Spleen (tissue), 11 donors: ENCODE data around the gene CDC42SE1. TPM values are rescaled to one million over a fixed set of nuclear protein-coding genes. Genes with fewer than 3 reads are reported as not detected.

ENCODE experiments used
- DNase-seq: peaks from one replicate; pipeline ENCODE4 v3.0.0-alpha.2; 2020
- H3K27ac ChIP-seq, 8 donors: fragments of 200-600 bp; sonication (generic) in 7 of 8; 1 replicate in 4 of 8; 2 replicates in 4 of 8; pipeline versions ENCODE4 v1.5.0 to v1.8.0; 2016 to 2021; ENCODE audit warnings: inconsistent platforms in 4 of 8, mild to moderate bottlenecking in 4 of 8, moderate library complexity in 1 of 8
- H3K27me3 ChIP-seq, 7 donors: fragments of 200-600 bp; sonication (generic) in 6 of 7; replicated peaks in 1 of 7; 1 replicate in 4 of 7; 2 replicates in 3 of 7; pipeline versions ENCODE4 v1.5.0 to v1.8.0; 2016 to 2021; ENCODE audit warnings: inconsistent platforms in 3 of 7, mild to moderate bottlenecking in 1 of 7
- H3K36me3 ChIP-seq, 6 donors: fragments of 200-600 bp; sonication (generic) in 5 of 6; 1 replicate in 4 of 6; 2 replicates in 2 of 6; pipeline versions ENCODE4 v1.5.0 to v1.8.0; 2016 to 2021; ENCODE audit warnings: inconsistent platforms in 2 of 6
- H3K4me1 ChIP-seq, 6 donors: fragments of 200-600 bp; sonication (generic) in 5 of 6; 1 replicate in 3 of 6; 2 replicates in 3 of 6; pipeline versions ENCODE4 v1.5.0 to v1.8.0; 2016 to 2021; ENCODE audit warnings: inconsistent platforms in 3 of 6
- H3K4me3 ChIP-seq, 8 donors: fragments of 200-600 bp; sonication (generic) in 7 of 8; 1 replicate in 4 of 8; 2 replicates in 4 of 8; pipeline versions ENCODE4 v1.5.0 to v1.8.0; 2016 to 2021; ENCODE audit warnings: inconsistent platforms in 4 of 8, mild to moderate bottlenecking in 4 of 8, moderate library complexity in 2 of 8
- H3K9me3 ChIP-seq, 8 donors: fragments of 200-600 bp; sonication (generic) in 7 of 8; 1 replicate in 4 of 8; 2 replicates in 4 of 8; pipeline versions ENCODE4 v1.5.0 to v1.8.0; 2016 to 2021; ENCODE audit warnings: inconsistent platforms in 4 of 8
- POLR2A ChIP-seq, 3 donors: fragments of 450-650 bp; IDR thresholded peaks; one replicate each; pipeline ENCODE4 v1.5.1; 2017; ENCODE audit warnings: antibody characterized with exemption in 3 of 3, mild to moderate bottlenecking in 1 of 3
- POLR2AphosphoS5 ChIP-seq, 3 donors: sonication (generic); formaldehyde crosslinking; IDR thresholded peaks; one replicate each; pipeline ENCODE4 v1.5.1; 2017; ENCODE audit warnings: antibody characterized with exemption in 3 of 3
- WGBS, 5 donors: extraction: QIAGEN DNeasy Blood & Tissue Kit in 3 of 5; methylation state at CpG; one replicate each; pipeline versions ENCODE4 v1.1.5 to v1.1.7; 2013 to 2018; 5-methylcytosine and 5-hydroxymethylcytosine counted together
- intact Hi-C: fragments of 100-400 bp; cut with DNase I; formaldehyde crosslinking; loops from one replicate; pipeline ENCODE4 v1.15.0; 2023; ENCODE audit warnings: low total_unique reads
- polyA plus RNA-seq, 3 donors: library from polyadenylated mRNA; stranded (reverse); fragments of 200-250 nt; gene quantifications; one replicate each; pipeline ENCODE4 v1.2.1, GENCODE V29; 2013
- total RNA-seq, 7 donors: library from RNA; depleted of rRNA in 3 of 7; stranded (reverse); fragments of >200 nt in 3 of 7; fragmentation: NEBNext Ultra II Directional in 4 of 7; extraction: Animal tissue kit (Norgen Biotek cat#: 25700) in 4 of 7; gene quantifications; one replicate each; pipeline versions ENCODE4 v1.1.0 to v1.2.1, GENCODE V29; 2016 to 2021
- TF ChIP-seq, protein P1 (sequence below), 11 experiments: fragments of 200-600 bp in 7 of 11; fragments of 450-650 bp in 4 of 11; sonication (generic) in 4 of 11; IDR thresholded peaks in 8 of 11; conservative IDR thresholded peaks in 3 of 11; 1 replicate in 7 of 11; 2 replicates in 4 of 11; pipeline versions ENCODE4 v1.4.0 to v1.8.0; 2016 to 2021; ENCODE audit warnings: antibody characterized with exemption in 11 of 11, inconsistent platforms in 4 of 11, mild to moderate bottlenecking in 1 of 11
- donor health status: healthy with polysubstance abuse.
- donor health status: DM: no; HTN: no; CAD: no; lungs with moderate emphysema.
- donor health status: DM: no; HTN: no; CAD: no.
- donor health status: Bipolar disorder and iron deficiency.
- donor health status: healthy.
- donor health status: DM: no; HTN: no; CAD: no.
- donor health status: DM: yes; HTN: yes; CAD: no.

CDC42SE1 gene
- total and polyA plus RNA-seq, 10 donors, result 57.0 to 245 (median 188) TPM

DNA sequence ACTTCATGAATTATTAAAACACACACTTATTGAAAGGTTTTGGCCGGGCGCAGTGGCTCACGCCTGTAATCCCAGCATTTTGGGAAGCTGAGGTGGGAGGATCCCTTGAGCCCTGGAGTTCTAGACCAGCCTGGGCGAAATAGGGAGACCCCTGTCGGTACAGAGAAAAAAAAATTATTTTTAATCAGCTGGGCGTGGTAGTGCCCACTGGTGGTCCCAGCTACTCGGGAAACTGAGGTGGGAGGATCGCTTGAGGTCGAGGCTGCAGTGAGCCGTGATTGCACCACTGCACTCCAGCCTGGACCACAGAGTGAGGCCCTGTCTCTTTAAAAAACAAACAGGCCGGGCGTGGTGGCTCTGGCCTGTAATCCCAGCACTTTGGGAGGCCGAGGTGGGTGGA is 12.8 kb upstream of the CDC42SE1 start:
- Histone ChIP-seq H3K27me3 (no peaks in the 10 kb centered on the region), H3K36me3 (peaks cover 0 to 24% (median 0%) of the 10 kb centered on the region in 6 donors), H3K4me1 (peaks cover 5 to 34% (median 21%) of the 10 kb centered on the region in 6 donors), H3K4me3 (no peak overlapping the region), H3K9me3 (no peaks in the 10 kb centered on the region), H3K27ac (peak overlapping the region in 4 of 8 donors; percentile 96 to 99 (median 97))
- intact Hi-C loops, result no loop called here
- TF ChIP-seq, protein P1, sequence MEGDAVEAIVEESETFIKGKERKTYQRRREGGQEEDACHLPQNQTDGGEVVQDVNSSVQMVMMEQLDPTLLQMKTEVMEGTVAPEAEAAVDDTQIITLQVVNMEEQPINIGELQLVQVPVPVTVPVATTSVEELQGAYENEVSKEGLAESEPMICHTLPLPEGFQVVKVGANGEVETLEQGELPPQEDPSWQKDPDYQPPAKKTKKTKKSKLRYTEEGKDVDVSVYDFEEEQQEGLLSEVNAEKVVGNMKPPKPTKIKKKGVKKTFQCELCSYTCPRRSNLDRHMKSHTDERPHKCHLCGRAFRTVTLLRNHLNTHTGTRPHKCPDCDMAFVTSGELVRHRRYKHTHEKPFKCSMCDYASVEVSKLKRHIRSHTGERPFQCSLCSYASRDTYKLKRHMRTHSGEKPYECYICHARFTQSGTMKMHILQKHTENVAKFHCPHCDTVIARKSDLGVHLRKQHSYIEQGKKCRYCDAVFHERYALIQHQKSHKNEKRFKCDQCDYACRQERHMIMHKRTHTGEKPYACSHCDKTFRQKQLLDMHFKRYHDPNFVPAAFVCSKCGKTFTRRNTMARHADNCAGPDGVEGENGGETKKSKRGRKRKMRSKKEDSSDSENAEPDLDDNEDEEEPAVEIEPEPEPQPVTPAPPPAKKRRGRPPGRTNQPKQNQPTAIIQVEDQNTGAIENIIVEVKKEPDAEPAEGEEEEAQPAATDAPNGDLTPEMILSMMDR (IDR thresholded peaks at IDR 0.05 in 8 of 11, conservative IDR thresholded peaks at IDR 0.05 in 3 of 11), result no peak
- TF ChIP-seq POLR2A (IDR thresholded peaks at IDR 0.05) (no peak), POLR2AphosphoS5 (IDR thresholded peaks at IDR 0.05) (no peak)
- WGBS, 5 donors, result 76 to 88% (median 83%) methylated on average over 13 of the region's 13 CpGs
- DNase-seq, result no peak

- intact Hi-C loops, result no loop called here
- TF ChIP-seq POLR2AphosphoS5 (IDR thresholded peaks at IDR 0.05), result peak; percentile 93 to 97 (median 93)
- peak in 2 of 3 donors; percentile 58 for TF ChIP-seq POLR2A (IDR thresholded peaks at IDR 0.05)
- TF ChIP-seq, protein P1 (IDR thresholded peaks at IDR 0.05 in 8 of 11, conservative IDR thresholded peaks at IDR 0.05 in 3 of 11), result peak; percentile 81 to 97 (median 94)
- Histone ChIP-seq H3K36me3 (peaks cover 0 to 24% (median 0%) of the 10 kb centered on the region in 6 donors), H3K27me3 (no peaks in the 10 kb centered on the region), H3K4me1 (peaks cover 5 to 34% (median 21%) of the 10 kb centered on the region in 6 donors), H3K27ac (peak within 1 kb of the TSS; percentile 96 to 99 (median 98)), H3K4me3 (peak within 1 kb of the TSS; percentile 68 to 95 (median 81)), H3K9me3 (no peaks in the 10 kb centered on the region)
- WGBS, 5 donors, result 0 to 1% (median 1%) methylated on average over 49 to 50 of the region's 50 CpGs
- peak; percentile 97 for DNase-seq
Measured at GRCh38 chr1:151070474-151071276, 11.3 kb upstream of the CDC42SE1 start, which contains the start of gene GABPB2. GABPB2 (plus strand) TSS chr1:151070761; CDS start chr1:151088190, 17,429 bp downstream.

- whole genome bisulfite sequencing, 5 donors, result 81 to 87% (median 84%) methylated on average over 5 of the region's 5 CpGs
- Histone ChIP-seq H3K9me3 (no peaks in the 10 kb centered on the region), H3K4me3 (peak overlapping the region in 1 of 8 donors; percentile 72), H3K27me3 (no peaks in the 10 kb centered on the region), H3K4me1 (peaks cover 5 to 34% (median 21%) of the 10 kb centered on the region in 6 donors), H3K27ac (peak overlapping the region in 3 of 8 donors; percentile 96 to 98 (median 96)), H3K36me3 (peaks cover 0 to 12% (median 0%) of the 10 kb centered on the region in 6 donors)
- no peak for DNase-seq
- intact Hi-C loops, result no loop called here
- TF ChIP-seq POLR2A (IDR thresholded peaks at IDR 0.05), result no peak
- no peak for TF ChIP-seq POLR2AphosphoS5 (IDR thresholded peaks at IDR 0.05)
- TF ChIP-seq, protein P1 (IDR thresholded peaks at IDR 0.05 in 8 of 11, conservative IDR thresholded peaks at IDR 0.05 in 3 of 11), result no peak
Measured at GRCh38 chr1:151069103-151069486, 9.7 kb upstream of the CDC42SE1 start.

- Histone ChIP-seq H3K36me3 (no peaks in the 10 kb centered on the region), H3K4me1 (peaks cover 5 to 24% (median 19%) of the 10 kb centered on the region in 6 donors), H3K4me3 (no peak overlapping the region), H3K27ac (no peak overlapping the region), H3K27me3 (no peaks in the 10 kb centered on the region), H3K9me3 (no peaks in the 10 kb centered on the region)
- no peak for DNase-seq
- TF ChIP-seq, protein P1 (IDR thresholded peaks at IDR 0.05 in 8 of 11, conservative IDR thresholded peaks at IDR 0.05 in 3 of 11), result no peak
- TF ChIP-seq POLR2A (IDR thresholded peaks at IDR 0.05) (no peak), POLR2AphosphoS5 (IDR thresholded peaks at IDR 0.05) (no peak)
- intact Hi-C loops, result no loop called here
- 86 to 92% (median 89%) methylated on average over 4 of the region's 4 CpGs for WGBS, 5 donors
Measured at GRCh38 chr1:151067185-151067584, 7.8 kb upstream of the CDC42SE1 start.
